HG03575 (cell line): ENCODE measurements around the gene EMC7.

Source experiments
- ATAC-seq: cut with Tn5 transposase; IDR thresholded peaks from one replicate; pipeline ENCODE4 v1.9.1; 2021; ENCODE audit not compliant: unreplicated experiment, insufficient number of reproducible peaks, low FRiP score; ENCODE audit errors: extremely low read depth

EMC7 gene

GRCh38 chr15:34046471-34047145 lies 55.1 kb downstream of the EMC7 start:
- no peak for ATAC-seq

- ATAC-seq = no peak
Measured at GRCh38 chr15:34043813-34044212, 57.8 kb downstream of the EMC7 start.

GRCh38 chr15:34043391-34043790 lies 58.3 kb downstream of the EMC7 start:
- ATAC-seq = no peak

- no peak for ATAC-seq
Measured at GRCh38 chr15:34039790-34040113, 61.9 kb downstream of the EMC7 start.

- ATAC-seq = no peak
Measured at GRCh38 chr15:34038871-34039789, 62.5 kb downstream of the EMC7 start, which contains the start of gene AVEN. AVEN (minus strand) TSS chr15:34039204; CDS start chr15:34039046, 158 bp downstream.

- no peak for ATAC-seq
Measured at GRCh38 chr15:34038023-34038870, 63.4 kb downstream of the EMC7 start.
